Brain microvascular endothelial cell (primary cell): Measurements from ENCODE around the gene CNPY3.

Experiments
- DNase-seq: peaks from one replicate; pipeline ENCODE4 v3.0.0-alpha.2; 2020
- H3K27ac ChIP-seq: fragments of 250-450 bp; sonication (Bioruptor Pico); 2 replicates; pipeline ENCODE4 v1.5.1; 2020; ENCODE audit warnings: mild to moderate bottlenecking, moderate library complexity
- H3K27me3 ChIP-seq: fragments of 250-450 bp; sonication (Bioruptor Pico); replicated peaks from 2 replicates; pipeline ENCODE4 v1.5.1; 2020; ENCODE audit warnings: mild to moderate bottlenecking
- H3K36me3 ChIP-seq: fragments of 250-450 bp; sonication (Bioruptor Pico); replicated peaks from 2 replicates; pipeline ENCODE4 v1.5.1; 2020; ENCODE audit warnings: mild to moderate bottlenecking
- H3K4me3 ChIP-seq: 2 replicates; pipeline ENCODE4 v1.5.1; 2011; ENCODE audit warnings: low read depth, mild to moderate bottlenecking, control low read depth, low read length, moderate library complexity
- in situ Hi-C: cut with HindIII; loops from 2 replicates; pipeline ENCODE4 v1.10.0; 2017; ENCODE audit warnings: low sequenced_read_pairs, low pct_ligation_motif_present
- TF ChIP-seq, protein P1 (sequence below): IDR thresholded peaks from 2 replicates; pipeline ENCODE4 v1.5.1; 2011; ENCODE audit warnings: low read depth, mild to moderate bottlenecking, moderate library complexity, low read length, control low read depth, inconsistent platforms; ENCODE audit errors: missing control alignments

The CNPY3 gene

DNA sequence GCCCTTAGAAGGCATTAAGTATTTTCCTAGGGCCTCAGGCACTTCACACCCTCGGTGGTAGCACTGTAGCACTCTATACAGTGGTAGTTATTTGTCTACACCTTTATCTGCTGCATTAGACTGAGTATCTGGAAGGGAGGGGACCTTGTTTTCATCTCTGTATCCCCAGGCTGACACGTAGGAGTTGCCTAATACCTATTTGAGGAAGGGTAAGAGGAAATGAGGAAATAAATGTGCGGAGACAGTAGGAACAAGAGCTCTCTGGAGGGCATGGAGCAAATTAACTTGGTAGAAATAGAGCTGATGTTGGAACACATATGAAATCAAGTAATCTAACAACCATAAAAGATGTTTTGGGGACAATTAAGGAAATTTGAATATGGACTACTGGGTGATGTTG is 3.9 kb downstream of the CNPY3 start:
- peaks cover 29% of the 10 kb centered on the region for H3K36me3 ChIP-seq
- H3K27ac ChIP-seq = no peak overlapping the region
- no peak for DNase-seq
- TF ChIP-seq, protein P1, sequence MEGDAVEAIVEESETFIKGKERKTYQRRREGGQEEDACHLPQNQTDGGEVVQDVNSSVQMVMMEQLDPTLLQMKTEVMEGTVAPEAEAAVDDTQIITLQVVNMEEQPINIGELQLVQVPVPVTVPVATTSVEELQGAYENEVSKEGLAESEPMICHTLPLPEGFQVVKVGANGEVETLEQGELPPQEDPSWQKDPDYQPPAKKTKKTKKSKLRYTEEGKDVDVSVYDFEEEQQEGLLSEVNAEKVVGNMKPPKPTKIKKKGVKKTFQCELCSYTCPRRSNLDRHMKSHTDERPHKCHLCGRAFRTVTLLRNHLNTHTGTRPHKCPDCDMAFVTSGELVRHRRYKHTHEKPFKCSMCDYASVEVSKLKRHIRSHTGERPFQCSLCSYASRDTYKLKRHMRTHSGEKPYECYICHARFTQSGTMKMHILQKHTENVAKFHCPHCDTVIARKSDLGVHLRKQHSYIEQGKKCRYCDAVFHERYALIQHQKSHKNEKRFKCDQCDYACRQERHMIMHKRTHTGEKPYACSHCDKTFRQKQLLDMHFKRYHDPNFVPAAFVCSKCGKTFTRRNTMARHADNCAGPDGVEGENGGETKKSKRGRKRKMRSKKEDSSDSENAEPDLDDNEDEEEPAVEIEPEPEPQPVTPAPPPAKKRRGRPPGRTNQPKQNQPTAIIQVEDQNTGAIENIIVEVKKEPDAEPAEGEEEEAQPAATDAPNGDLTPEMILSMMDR = no peak
- H3K27me3 ChIP-seq = no peaks in the 10 kb centered on the region
- in situ Hi-C loops = no loop called here
- no peak overlapping the region for H3K4me3 ChIP-seq

DNA sequence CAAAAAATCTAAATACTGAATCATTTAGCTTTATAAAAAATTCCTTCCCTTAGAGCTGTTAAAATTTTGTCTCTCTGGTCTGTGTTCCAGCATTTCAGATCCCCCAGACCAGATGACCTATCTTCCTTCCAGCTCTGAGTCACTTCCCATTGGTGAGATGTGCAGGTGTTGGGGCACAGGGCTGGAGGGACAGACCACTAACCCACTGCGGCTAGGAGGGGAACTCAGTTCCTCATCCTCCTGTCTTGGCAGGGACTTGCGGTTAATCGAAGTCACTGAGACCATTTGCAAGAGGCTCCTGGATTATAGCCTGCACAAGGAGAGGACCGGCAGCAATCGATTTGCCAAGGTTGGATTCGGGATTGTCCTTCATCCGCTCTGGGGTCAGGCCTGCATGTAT is 6.0 kb downstream of the CNPY3 start:
- no peak overlapping the region for H3K4me3 ChIP-seq
- peaks cover 39% of the 10 kb centered on the region for H3K36me3 ChIP-seq
- H3K27me3 ChIP-seq = no peaks in the 10 kb centered on the region
- in situ Hi-C loops = no loop called here
- no peak overlapping the region for H3K27ac ChIP-seq
- TF ChIP-seq, protein P1 = no peak
- DNase-seq = no peak

DNA sequence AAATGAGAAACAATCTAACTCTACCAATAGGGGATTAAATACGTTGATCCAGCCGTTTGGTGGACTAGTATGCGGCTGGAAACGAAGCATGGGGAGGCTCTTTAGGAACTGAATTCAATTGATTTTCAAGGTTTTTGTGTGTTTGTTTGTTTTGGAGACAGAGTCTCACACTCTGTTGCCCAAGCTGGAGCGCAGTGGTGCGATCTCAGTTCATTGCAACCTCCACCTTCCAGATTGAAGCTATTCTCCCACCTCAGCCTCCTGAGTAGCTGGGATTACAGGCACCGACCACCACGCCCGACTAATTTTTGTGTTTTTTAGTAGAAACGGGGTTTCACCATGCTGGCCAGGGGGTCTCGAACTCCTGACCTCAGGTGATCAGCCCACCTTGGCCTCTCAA is 7.1 kb downstream of the CNPY3 start:
- H3K27me3 ChIP-seq = no peaks in the 10 kb centered on the region
- H3K27ac ChIP-seq = no peak overlapping the region
- in situ Hi-C loops = no loop called here
- TF ChIP-seq, protein P1 = no peak
- H3K36me3 ChIP-seq = peaks cover 42% of the 10 kb centered on the region
- no peak overlapping the region for H3K4me3 ChIP-seq
- no peak for DNase-seq

DNA sequence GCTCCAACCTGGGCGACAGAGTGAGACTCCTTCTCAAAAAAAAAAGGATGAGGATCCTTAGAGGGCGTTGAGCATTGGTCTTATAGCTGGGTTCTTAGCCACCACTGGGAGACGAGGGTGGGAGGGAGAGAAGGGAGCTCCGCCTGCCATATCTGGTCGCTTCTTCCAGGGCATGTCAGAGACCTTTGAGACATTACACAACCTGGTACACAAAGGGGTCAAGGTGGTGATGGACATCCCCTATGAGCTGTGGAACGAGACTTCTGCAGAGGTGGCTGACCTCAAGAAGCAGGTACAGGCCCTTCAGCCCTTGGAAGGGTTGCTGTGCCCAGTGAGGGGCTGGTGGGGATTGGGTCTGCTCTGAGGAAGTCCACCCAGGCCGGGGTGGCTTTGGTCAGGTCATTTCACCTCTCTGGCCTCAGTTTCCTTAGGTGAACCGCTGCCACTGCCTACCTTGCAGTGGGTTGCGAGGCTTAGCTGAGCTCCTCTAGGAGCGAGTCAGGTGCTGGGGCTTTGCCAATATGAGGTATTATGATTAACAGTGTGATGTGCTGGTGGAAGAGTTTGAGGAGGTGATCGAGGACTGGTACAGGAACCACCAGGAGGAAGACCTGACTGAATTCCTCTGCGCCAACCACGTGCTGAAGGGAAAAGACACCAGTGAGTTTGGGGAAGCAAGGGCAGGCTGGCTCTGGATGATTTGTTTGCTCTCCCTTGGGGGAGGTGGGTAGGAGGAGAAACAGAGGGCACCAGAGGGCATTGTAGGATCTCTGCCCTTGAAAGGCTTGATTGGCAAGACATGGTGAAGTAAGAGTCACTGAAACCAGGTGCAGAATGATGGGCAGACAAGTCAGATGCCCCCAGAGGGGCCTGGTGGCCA is 8.5 kb downstream of the CNPY3 start:
- no peak overlapping the region for H3K4me3 ChIP-seq
- H3K27me3 ChIP-seq = no peaks in the 10 kb centered on the region
- TF ChIP-seq, protein P1 = no peak
- DNase-seq = no peak
- no peak overlapping the region for H3K27ac ChIP-seq
- peaks cover 42% of the 10 kb centered on the region for H3K36me3 ChIP-seq
- in situ Hi-C loops = no loop called here

DNA sequence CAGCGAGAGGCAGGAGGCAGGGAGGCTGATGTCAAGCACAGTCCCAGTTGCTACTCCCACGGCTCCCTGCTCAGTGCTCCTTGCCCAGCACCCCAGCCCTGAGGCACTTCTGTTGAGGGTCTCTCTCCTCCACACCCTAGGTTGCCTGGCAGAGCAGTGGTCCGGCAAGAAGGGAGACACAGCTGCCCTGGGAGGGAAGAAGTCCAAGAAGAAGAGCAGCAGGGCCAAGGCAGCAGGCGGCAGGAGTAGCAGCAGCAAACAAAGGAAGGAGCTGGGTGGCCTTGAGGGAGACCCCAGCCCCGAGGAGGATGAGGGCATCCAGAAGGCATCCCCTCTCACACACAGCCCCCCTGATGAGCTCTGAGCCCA is 9.1 kb downstream of the CNPY3 start:
- Histone ChIP-seq H3K27me3 (no peaks in the 10 kb centered on the region), H3K36me3 (peaks cover 43% of the 10 kb centered on the region), H3K4me3 (no peak overlapping the region), H3K27ac (no peak overlapping the region)
- in situ Hi-C loops = no loop called here
- no peak for DNase-seq
- TF ChIP-seq, protein P1 = no peak
